ENCODE measurements around the gene SGMS1. TPM values are rescaled to one million over a fixed set of nuclear protein-coding genes. Genes with fewer than 3 reads are reported as not detected.

SGMS1 gene
- total RNA-seq, 1 donor from 2014 or later = 24.1 TPM

DNA sequence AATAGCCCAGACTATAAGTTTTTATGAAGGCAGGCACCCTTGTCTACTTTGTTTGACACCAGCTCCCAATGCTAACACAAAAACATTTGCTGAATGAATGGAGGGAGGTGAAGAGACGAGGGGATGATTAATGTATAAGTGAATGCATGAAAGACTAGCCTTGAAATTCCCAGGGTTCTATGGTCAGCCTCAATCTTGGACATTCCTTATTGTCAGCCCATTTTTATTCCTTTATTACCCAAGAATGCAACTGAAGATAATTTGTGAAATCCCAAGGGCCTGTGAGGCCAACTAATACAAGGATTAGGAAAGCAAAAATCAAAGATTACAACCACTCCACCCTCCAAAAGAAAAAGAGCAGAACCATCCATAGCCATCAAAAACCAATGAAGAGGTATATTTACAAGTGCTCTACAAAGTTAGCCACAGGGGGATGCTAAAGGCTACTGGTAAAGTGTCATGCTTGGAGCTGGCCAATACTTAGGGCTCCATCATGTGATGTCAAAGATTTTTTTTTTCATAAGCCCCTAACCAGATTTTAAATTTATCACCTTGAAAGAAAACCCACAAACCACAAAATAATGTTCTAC is 332.4 kb downstream of the SGMS1 start:
- DNase-seq = no peak
- Mint-ChIP-seq H3K36me3 (ENCODE audit: unreplicated experiment) (peaks cover 6% of the 10 kb centered on the region), H3K4me1 (ENCODE audit: low read depth, unreplicated experiment) (no peaks in the 10 kb centered on the region), H3K4me3 (ENCODE audit: unreplicated experiment) (no peak overlapping the region), H3K9me3 (ENCODE audit: unreplicated experiment) (peaks cover 3% of the 10 kb centered on the region), H3K27ac (ENCODE audit: unreplicated experiment) (no peak overlapping the region), H3K27me3 (ENCODE audit: unreplicated experiment) (no peaks in the 10 kb centered on the region)
- TF ChIP-seq, protein P1, sequence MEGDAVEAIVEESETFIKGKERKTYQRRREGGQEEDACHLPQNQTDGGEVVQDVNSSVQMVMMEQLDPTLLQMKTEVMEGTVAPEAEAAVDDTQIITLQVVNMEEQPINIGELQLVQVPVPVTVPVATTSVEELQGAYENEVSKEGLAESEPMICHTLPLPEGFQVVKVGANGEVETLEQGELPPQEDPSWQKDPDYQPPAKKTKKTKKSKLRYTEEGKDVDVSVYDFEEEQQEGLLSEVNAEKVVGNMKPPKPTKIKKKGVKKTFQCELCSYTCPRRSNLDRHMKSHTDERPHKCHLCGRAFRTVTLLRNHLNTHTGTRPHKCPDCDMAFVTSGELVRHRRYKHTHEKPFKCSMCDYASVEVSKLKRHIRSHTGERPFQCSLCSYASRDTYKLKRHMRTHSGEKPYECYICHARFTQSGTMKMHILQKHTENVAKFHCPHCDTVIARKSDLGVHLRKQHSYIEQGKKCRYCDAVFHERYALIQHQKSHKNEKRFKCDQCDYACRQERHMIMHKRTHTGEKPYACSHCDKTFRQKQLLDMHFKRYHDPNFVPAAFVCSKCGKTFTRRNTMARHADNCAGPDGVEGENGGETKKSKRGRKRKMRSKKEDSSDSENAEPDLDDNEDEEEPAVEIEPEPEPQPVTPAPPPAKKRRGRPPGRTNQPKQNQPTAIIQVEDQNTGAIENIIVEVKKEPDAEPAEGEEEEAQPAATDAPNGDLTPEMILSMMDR (IDR thresholded peaks at IDR 0.05; ENCODE audit: partially characterized antibody, unreplicated experiment) = no peak

DNA sequence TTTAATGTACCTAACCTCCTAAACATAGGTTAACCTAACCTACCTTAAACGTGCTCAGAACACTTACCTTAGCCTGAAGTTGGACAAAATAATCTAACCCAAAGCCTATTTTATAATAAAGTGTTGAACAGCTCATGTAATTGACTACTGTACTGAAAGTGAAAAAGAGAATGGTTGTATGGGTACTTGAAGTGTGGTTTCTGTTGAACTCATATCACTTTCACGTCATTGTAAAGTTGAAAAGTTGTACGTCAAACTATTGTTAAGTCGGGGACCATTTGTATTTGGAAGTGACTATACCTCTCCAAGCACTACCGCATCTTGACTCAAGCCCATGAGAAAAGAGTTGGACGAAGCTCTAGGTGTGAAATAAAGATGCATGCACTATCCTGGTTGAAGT is 334.6 kb downstream of the SGMS1 start:
- DNase-seq = no peak
- H3K27ac Mint-ChIP-seq (ENCODE audit: unreplicated experiment) = no peak overlapping the region

DNA sequence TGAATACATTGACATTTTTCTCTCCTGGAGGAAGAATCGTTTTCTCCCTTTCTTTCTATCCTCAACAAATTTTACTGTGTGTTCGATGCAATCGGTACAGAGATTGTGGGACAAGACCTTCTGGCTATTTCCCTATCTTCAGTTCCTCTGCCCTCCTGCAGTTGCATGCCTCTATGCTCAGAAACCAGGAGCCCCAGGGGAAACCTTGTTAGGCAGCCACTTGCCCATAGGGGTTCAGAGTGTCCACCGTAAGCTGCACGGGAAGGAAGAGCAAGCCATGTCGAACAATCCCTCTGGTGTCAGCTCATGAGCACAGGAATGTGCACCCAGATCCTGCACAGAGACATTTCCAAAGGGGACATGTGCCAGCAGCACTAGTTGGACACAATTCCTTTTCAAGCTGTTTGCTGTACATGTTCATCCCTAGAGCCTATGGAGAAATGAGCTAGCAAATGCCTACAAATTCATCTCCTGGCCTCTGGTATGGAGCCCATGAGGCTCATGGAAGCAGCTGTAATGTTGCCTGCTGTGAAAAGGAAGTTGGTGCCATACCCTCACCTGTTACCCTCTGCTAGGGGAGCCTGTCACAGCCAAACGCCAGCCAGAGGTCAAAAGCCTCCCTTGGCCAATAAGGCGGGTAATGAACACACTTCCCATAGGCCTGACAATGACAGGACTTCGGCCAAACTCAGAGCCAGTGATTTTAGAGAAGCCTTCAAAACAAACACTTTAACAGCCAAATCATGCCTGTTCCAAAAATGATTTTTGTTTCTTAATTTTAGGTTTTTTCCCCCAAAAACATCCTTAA is 336.6 kb downstream of the SGMS1 start:
- no peaks in the 10 kb centered on the region for H3K4me1 Mint-ChIP-seq (ENCODE audit: low read depth, unreplicated experiment)
- no peaks in the 10 kb centered on the region for H3K36me3 Mint-ChIP-seq (ENCODE audit: unreplicated experiment)
- no peak overlapping the region for H3K4me3 Mint-ChIP-seq (ENCODE audit: unreplicated experiment)
- no peaks in the 10 kb centered on the region for H3K9me3 Mint-ChIP-seq (ENCODE audit: unreplicated experiment)
- TF ChIP-seq, protein P1 (IDR thresholded peaks at IDR 0.05; ENCODE audit: partially characterized antibody, unreplicated experiment) = no peak
- DNase-seq = no peak
- no peak overlapping the region for H3K27ac Mint-ChIP-seq (ENCODE audit: unreplicated experiment)
- no peaks in the 10 kb centered on the region for H3K27me3 Mint-ChIP-seq (ENCODE audit: unreplicated experiment)

More for the DNA sequence above, 334.6 kb downstream of the SGMS1 start:
- Mint-ChIP-seq H3K4me1 (ENCODE audit: low read depth, unreplicated experiment) (no peaks in the 10 kb centered on the region), H3K4me3 (ENCODE audit: unreplicated experiment) (no peak overlapping the region), H3K9me3 (ENCODE audit: unreplicated experiment) (no peaks in the 10 kb centered on the region), H3K27me3 (ENCODE audit: unreplicated experiment) (no peaks in the 10 kb centered on the region), H3K36me3 (ENCODE audit: unreplicated experiment) (no peaks in the 10 kb centered on the region)
- TF ChIP-seq, protein P1 (IDR thresholded peaks at IDR 0.05; ENCODE audit: partially characterized antibody, unreplicated experiment) = no peak

DNA sequence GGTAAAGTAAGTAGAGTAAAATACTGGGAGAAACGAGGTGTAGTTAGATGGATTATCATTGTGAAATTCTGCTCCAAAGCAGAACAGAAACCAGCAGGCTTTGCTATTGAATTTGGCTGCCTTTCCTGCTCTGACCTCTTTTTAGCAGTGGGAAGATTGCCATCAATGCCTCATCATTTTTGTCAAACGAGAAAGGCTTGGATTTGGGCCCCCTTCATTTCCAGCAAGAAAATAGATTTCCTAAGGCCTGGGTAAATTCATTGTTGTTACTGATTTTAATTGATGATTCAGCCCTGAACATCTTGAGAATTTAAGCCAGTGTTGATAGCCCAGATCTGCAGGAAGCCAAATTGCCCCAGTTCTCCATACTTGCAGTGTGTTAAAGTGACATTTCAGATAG is 337.2 kb downstream of the SGMS1 start:
- H3K4me1 Mint-ChIP-seq (ENCODE audit: low read depth, unreplicated experiment) = no peaks in the 10 kb centered on the region
- TF ChIP-seq, protein P1 (IDR thresholded peaks at IDR 0.05; ENCODE audit: partially characterized antibody, unreplicated experiment) = no peak
- no peaks in the 10 kb centered on the region for H3K36me3 Mint-ChIP-seq (ENCODE audit: unreplicated experiment)
- no peak for DNase-seq
- H3K4me3 Mint-ChIP-seq (ENCODE audit: unreplicated experiment) = no peak overlapping the region
- H3K27ac Mint-ChIP-seq (ENCODE audit: unreplicated experiment) = no peak overlapping the region
- H3K27me3 Mint-ChIP-seq (ENCODE audit: unreplicated experiment) = no peaks in the 10 kb centered on the region
- no peaks in the 10 kb centered on the region for H3K9me3 Mint-ChIP-seq (ENCODE audit: unreplicated experiment)

DNA sequence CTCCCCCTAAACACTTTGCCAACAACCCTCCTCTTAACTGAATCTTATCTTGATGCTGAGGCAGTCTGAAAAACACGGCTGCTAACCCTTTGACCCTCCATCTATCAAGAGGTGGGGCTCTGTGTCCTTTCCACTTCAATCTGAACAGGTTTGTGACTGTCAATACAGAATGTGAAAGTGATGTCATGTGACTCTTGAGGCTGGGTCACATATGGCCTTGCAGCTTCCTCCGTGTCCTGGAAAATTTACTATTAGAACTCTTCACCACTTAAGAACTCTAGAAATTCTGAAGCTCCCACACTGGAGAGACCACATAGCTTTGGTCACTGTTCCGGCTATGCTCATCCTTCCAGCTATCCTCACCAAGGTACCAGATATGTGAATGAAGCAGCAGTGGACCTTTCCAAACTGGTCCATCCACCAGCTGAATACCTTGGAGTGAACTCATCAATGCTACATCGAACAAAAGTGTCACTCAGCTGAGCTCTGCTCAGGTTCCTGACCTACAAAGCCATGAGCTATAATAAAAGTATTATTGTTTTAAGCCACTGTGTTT is 341.7 kb downstream of the SGMS1 start:
- Mint-ChIP-seq H3K27ac (ENCODE audit: unreplicated experiment) (no peak overlapping the region), H3K27me3 (ENCODE audit: unreplicated experiment) (no peaks in the 10 kb centered on the region), H3K9me3 (ENCODE audit: unreplicated experiment) (no peaks in the 10 kb centered on the region), H3K36me3 (ENCODE audit: unreplicated experiment) (no peaks in the 10 kb centered on the region), H3K4me3 (ENCODE audit: unreplicated experiment) (no peak overlapping the region), H3K4me1 (ENCODE audit: low read depth, unreplicated experiment) (peaks cover 2% of the 10 kb centered on the region)
- no peak for DNase-seq
- TF ChIP-seq, protein P1 (IDR thresholded peaks at IDR 0.05; ENCODE audit: partially characterized antibody, unreplicated experiment) = no peak

Data from glutamatergic neuron (in vitro differentiated cells).